HG02798 (cell line): ENCODE measurements around the gene RNF11.

Experiments
- ATAC-seq: cut with Tn5 transposase; IDR thresholded peaks from one replicate; pipeline ENCODE4 v1.9.1; 2021; ENCODE audit warnings: mild to moderate bottlenecking; ENCODE audit not compliant: unreplicated experiment, poor library complexity

The RNF11 gene

GRCh38 chr1:51293898-51294515, 57.9 kb downstream of the RNF11 start:
- ATAC-seq: no peak

DNA sequence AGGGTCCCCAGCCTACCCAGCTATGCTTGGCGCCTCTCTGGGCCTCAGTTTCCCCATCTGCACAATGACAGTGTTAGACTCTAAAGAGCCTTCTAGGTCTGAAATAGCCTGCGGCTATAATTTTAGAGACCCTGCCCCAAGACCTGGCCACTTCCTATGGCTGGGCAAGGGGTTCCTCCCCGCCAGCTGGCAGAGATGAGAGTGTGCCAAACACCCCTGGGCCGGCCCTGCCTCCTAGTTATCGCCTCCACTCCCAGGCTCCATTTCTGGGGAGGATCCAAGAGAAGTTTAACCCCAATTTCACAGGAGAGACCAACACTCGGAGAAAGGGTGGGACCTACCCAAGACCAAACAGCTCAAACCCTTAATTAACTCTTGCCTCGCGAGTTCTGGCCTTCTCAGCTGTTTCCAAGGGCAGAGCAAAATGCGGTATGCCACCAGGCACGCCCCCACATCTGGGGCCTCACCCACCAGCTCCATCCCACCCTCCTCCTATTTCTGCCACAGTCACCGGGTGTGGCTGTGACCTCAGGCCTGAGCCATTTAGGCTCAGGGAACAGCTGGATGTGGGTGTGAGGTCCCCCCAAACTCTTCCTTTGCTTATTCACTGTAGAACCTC, 58.6 kb downstream of the RNF11 start:
- no peak for ATAC-seq

DNA sequence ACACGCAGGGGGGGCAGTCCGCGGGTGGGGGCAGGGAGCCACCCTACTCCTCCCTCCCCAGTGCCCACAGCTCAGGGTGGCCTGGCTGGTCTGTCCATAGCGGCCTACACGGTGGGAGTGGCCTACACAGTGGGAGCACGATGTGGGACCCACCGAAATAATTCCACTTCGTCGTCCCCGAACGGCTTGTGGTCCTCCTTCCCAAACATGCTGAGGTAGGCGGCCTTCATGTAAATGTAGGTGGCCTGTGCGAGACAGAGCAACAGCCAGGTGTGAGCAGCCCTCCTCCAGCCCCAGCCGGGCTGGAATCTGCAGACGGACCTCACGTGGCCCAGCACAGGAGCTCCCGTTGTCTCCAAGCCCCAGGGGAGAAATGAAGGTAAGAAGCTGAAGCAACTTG, 59.9 kb downstream of the RNF11 start:
- no peak for ATAC-seq

DNA sequence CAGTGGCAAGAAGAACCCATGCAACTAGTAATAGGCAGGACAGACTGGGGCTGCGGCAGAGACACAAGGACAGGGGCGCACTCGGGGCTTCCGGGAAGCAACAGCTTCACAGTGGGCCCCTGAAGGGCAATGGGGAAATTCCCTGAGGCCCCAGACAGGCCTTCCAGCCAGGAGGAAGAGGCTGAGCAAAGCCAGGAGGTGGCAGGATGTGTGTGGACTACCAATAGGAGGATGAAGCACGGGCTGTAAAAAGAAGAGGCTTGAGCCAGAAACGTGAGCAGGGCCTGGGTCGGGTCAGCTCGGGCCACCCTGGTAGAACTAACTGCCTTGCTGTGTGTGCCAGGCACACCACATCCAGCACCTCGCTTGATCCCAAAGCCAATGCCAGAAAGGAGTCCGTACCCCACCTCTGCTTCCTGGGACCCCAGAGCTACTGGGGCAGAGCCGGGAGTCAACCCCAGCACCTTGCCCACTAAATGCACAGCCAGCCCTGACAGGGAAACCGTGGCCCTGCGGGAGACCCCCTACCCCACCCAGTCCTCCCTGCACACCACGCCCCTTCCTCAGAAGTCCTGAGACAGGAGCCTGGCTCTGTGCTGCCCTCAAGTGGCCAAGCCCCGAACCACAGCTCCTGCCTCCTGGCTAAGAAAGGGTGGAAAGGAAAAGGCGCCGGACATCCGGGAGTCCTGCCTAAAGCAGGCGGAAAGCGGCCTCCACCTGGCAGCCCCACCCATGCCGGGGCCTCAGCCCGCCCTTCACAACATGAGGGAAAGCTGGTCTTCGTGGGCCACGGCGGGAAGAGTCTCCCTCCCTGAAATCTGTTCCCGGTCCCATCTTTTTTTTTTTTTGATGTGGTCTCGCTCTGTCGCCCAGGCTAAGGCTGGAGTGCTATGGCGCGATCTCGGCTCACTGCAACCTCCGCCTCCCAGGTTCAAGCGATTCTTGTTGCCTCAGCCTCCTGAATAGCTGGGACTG, 60.6 kb downstream of the RNF11 start:
- peak; percentile 65 for ATAC-seq

GRCh38 chr1:51297401-51298321, 61.6 kb downstream of the RNF11 start:
- no peak for ATAC-seq

GRCh38 chr1:51298322-51298705, 62.2 kb downstream of the RNF11 start:
- no peak for ATAC-seq

GRCh38 chr1:51299185-51299885, 63.3 kb downstream of the RNF11 start:
- no peak for ATAC-seq

- ATAC-seq: no peak
These were observed 64.1 kb downstream of the RNF11 start for GRCh38 chr1:51299981-51300670.

GRCh38 chr1:51301152-51301843, 65.2 kb downstream of the RNF11 start:
- peak; percentile 33 for ATAC-seq

DNA sequence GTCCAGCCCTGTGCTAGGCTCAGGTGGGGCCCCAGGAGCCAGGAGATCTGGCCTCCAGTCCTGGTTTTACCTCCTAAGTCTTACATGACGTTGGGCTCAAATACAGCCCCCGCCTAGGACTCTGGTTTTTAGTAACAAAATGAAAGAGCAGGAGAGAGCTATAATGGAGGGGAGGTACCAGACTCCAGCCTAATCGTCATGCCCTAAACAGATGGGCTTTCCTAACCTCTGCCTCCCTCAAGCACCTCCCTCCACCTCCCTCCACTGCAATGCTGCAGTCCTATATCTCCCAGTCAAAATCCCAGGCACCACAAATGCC, 65.7 kb downstream of the RNF11 start:
- ATAC-seq: no peak

DNA sequence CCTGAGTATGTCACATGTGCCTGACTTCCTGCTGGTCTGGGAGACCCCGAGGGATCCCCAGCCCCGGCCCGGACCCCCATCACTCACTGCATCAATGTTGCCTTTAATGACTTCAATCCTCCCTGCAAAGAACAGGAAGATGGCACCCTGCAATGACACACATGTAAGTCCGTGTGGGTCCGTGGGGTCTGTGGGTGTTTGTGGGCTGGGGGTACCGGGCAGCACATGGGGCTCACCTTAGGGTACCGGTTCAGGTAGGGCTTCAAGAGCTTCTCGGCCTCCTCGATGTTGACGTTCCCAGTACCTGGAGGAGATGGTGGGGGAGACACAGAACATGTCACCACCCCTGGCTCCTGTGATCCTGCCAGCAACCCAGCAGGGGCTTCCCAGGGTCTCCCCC, 66.2 kb downstream of the RNF11 start:
- ATAC-seq: no peak

DNA sequence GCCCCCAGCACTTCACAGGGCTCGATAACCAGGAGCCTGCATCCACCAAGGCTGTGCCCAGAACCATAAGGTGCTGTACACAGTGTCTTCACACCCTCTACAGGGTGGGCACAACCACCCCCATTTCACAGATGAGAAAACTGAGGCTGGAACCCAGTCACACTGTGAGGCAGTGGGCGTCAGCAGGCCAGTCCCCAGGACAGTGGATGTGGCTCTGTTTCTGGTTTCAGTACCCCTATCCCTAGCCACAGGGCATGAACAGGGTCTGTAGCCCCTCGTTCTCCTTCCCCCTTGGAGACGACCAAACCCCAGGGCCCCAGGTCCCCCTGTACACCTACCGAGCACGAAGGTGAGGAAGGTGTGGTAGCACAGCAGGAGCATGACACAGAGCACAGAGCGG, 66.7 kb downstream of the RNF11 start:
- ATAC-seq: no peak

- no peak for ATAC-seq
These were observed 67.2 kb downstream of the RNF11 start for GRCh38 chr1:51303315-51303714.

GRCh38 chr1:51303751-51304251, 67.7 kb downstream of the RNF11 start:
- peak; percentile 34 for ATAC-seq

GRCh38 chr1:51304360-51304759, 68.3 kb downstream of the RNF11 start:
- ATAC-seq: no peak

DNA sequence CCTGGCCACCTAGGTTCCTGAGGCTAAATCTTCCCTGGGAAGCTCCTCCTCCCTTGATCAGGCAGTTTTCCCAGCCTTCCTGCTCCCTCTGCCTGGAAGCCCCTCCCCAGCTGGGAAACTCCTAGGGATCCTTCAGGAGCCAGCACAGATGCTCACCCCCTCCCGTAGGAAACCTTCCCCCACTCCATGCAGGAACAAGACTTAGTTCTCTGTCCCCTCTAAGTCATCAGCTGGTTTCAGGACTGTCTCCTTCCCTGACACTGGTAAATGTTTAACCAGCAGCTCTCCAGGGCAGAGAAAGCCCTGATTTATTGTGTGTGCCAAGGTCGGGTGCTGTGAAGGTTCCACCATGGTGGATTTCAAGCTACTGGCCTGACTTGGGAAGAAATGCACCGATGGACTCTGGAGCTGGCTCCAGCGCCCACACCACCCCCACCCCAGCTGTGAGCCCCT, 69.3 kb downstream of the RNF11 start:
- no peak for ATAC-seq

- ATAC-seq: no peak
These were observed 70.9 kb downstream of the RNF11 start for GRCh38 chr1:51306950-51307349.

GRCh38 chr1:51308636-51309035, 72.6 kb downstream of the RNF11 start:
- ATAC-seq: no peak
